Measurements from ENCODE around the gene QRICH1. TPM values are rescaled to one million over a fixed set of nuclear protein-coding genes. Genes with fewer than 3 reads are reported as not detected.

Gene QRICH1
- total and polyA plus RNA-seq, 12 donors = 21.1 to 72.5 (median 57.6) TPM

DNA sequence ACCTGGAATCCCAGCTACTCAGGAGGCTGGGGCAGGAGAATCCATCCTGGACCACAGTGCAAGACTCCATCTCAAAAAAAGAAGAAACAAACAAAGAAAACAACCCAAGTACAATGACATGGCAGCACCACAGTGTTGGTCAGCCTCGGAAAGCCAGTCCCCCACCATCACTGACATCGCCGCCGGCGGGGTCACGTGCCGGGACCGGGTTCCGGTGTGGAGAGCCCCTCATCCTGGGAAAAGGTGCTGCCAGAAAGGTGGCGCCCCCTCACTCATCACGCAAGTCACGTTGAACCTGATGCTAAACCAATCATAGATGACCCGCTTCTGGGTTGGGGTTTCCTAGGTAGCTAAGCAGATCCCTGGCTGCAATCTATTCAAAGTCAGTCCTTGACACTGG, 17.8 kb downstream of the QRICH1 start:
- no peak overlapping the region for H3K4me3 ChIP-seq
- intact Hi-C loops (cut with DNase I) = no loop called here
- peaks cover 0 to 90% (median 56%) of the 10 kb centered on the region in 9 donors for H3K36me3 ChIP-seq
- H3K4me1 ChIP-seq = peaks cover 0 to 13% (median 0%) of the 10 kb centered on the region in 9 donors
- no peaks in the 10 kb centered on the region for H3K27me3 ChIP-seq
- DNase-seq (no peak), ATAC-seq (no peak)
- no peak overlapping the region for H3K27ac ChIP-seq
- no peaks in the 10 kb centered on the region for H3K9me3 ChIP-seq
- 91 to 95% methylated on average over 13 of the region's 13 CpGs for WGBS, 2 donors
- TF ChIP-seq, protein P1, sequence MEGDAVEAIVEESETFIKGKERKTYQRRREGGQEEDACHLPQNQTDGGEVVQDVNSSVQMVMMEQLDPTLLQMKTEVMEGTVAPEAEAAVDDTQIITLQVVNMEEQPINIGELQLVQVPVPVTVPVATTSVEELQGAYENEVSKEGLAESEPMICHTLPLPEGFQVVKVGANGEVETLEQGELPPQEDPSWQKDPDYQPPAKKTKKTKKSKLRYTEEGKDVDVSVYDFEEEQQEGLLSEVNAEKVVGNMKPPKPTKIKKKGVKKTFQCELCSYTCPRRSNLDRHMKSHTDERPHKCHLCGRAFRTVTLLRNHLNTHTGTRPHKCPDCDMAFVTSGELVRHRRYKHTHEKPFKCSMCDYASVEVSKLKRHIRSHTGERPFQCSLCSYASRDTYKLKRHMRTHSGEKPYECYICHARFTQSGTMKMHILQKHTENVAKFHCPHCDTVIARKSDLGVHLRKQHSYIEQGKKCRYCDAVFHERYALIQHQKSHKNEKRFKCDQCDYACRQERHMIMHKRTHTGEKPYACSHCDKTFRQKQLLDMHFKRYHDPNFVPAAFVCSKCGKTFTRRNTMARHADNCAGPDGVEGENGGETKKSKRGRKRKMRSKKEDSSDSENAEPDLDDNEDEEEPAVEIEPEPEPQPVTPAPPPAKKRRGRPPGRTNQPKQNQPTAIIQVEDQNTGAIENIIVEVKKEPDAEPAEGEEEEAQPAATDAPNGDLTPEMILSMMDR (IDR thresholded peaks at IDR 0.05) = no peak

DNA sequence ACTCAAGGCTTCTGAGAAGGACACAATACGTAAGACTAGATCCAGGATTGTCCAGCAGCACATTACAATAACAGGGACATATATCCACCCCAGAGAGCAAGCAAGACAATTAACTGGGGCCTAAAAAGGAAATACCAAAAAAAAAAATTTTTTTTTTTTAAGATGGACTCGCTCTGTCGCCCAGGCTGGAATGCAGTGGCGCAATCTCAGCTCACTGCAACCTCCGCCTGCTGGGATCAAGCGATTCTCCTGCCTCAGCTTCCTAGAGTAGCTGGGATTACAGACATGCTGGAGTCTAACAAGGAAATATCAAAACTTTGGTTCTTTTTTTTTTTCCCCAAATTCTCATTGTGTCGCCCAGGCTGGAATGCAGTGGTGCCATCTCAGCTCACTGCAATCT, 35.9 kb downstream of the QRICH1 start:
- TF ChIP-seq, protein P1 (IDR thresholded peaks at IDR 0.05) = no peak
- no peaks in the 10 kb centered on the region for H3K9me3 ChIP-seq
- intact Hi-C loops (cut with DNase I) = no loop called here

DNA sequence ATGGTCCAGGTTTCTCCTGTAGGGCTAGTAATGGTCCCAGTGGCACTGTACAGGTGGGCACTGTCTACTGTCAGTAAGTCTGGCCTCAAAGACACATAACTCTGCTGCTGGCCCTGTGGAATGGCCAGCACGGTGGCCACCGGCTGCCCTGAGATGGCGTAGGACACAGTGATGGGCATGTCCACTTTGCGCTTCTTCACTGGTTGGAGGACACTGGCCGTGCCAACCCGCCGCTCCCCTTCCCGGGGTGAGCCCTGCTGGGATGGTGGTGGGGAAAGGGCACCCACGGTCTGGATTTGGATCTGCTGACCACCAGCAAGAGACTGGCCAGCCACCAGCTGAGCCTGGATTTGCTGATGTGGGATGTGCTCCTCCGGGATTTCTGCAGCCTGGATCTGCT, 36.6 kb downstream of the QRICH1 start:
- Histone ChIP-seq H3K4me3 (no peak overlapping the region), H3K27ac (no peak overlapping the region), H3K4me1 (no peaks in the 10 kb centered on the region), H3K9me3 (no peaks in the 10 kb centered on the region), H3K36me3 (peaks cover 0 to 98% (median 30%) of the 10 kb centered on the region in 9 donors), H3K27me3 (no peaks in the 10 kb centered on the region)
- peak in 2 of 8 donors; percentile 15 to 31 for ATAC-seq
- WGBS, 2 donors = 97 to 98% methylated on average over 10 of the region's 10 CpGs
- TF ChIP-seq, protein P1 (IDR thresholded peaks at IDR 0.05) = no peak
- DNase-seq = no peak
- intact Hi-C loops (cut with DNase I) = no loop called here

More for the DNA sequence above, 35.9 kb downstream of the QRICH1 start:
- Histone ChIP-seq H3K36me3 (peaks cover 0 to 98% (median 25%) of the 10 kb centered on the region in 9 donors), H3K4me3 (no peak overlapping the region), H3K27ac (no peak overlapping the region), H3K27me3 (no peaks in the 10 kb centered on the region), H3K4me1 (no peaks in the 10 kb centered on the region)
- ATAC-seq (peak in 2 of 8 donors; percentile 16 to 22), DNase-seq (no peak)
- 80 to 82% methylated on average over 7 of the region's 7 CpGs for WGBS, 2 donors

DNA sequence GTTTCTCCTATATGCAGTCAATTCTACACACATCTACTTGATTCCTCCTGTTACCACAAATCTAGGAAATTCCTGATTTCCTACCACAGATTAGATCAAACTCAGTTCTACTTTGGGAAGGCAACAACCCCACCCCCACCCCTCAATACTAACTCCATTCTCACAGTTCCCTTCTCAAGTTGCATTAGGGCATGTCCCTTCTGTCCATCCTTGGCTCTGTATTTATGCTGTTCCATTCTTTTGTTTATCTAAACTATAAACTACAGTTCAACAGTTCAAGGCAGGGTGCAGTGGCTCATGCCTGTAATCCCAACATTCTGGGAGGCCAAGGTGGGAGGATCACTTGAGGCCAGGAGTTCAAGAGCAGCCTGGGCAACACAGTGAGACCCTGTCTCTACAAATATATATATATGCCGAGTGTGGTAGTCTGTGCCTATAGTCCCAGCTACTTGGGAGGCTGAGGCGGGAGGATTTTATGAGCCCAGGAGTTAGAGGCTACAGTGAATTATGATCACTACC, 39.5 kb downstream of the QRICH1 start:
- H3K4me3 ChIP-seq = no peak overlapping the region
- peaks cover 0 to 89% (median 32%) of the 10 kb centered on the region in 9 donors for H3K36me3 ChIP-seq
- DNase-seq = no peak
- H3K9me3 ChIP-seq = no peaks in the 10 kb centered on the region
- H3K27me3 ChIP-seq = no peaks in the 10 kb centered on the region
- no peak for ATAC-seq
- intact Hi-C loops (cut with DNase I) = no loop called here
- 97 to 100% methylated on average over 2 of the region's 2 CpGs for WGBS, 2 donors
- H3K27ac ChIP-seq = no peak overlapping the region
- TF ChIP-seq, protein P1 (IDR thresholded peaks at IDR 0.05) = no peak
- H3K4me1 ChIP-seq = no peaks in the 10 kb centered on the region
